ENCODE measurements around the gene CCNB2. TPM values are rescaled to one million over a fixed set of nuclear protein-coding genes. Genes with fewer than 3 reads are reported as not detected.
A peak's percentile ranks its signal among the peaks of the same experiment; 100 is the strongest.
"Not testable (repeated sequence)": the region's sequence is repeated elsewhere in the genome, so short reads cannot be mapped to it uniquely, and the experiment has no call there.

The CCNB2 gene
- total and polyA plus RNA-seq, 9 of the 15 experiments (the other 6 are each of a cell fraction or from before 2014, with no cell fraction given), result 84.8 to 266 (median 124) TPM

GRCh38 chr15:59143281-59143680, 38.3 kb downstream of the CCNB2 start:
- H3K4me1 ChIP-seq (replicated peaks in 1 of 2; ENCODE audit: control insufficient read depth in 2 of 2, insufficient read depth in 2 of 2, low read length in 2 of 2), result no peaks in the 10 kb centered on the region; a peak in 1 of 5 replicates
- H3K4me3 ChIP-seq, result no peak overlapping the region
- H3K9ac ChIP-seq (ENCODE audit: insufficient read depth in 1 of 2, low read depth in 2 of 2, low read length in 2 of 2), result no peak overlapping the region
- peaks cover 22% of the 10 kb centered on the region for H3K36me3 ChIP-seq (ENCODE audit: control insufficient read depth, insufficient read depth, low read length)
- 67% methylated on average over 5 of the region's 5 CpGs for WGBS (ENCODE audit: insufficient coverage, low coverage, missing lambda C conversion rate)
- no peaks in the 10 kb centered on the region for H4K20me1 ChIP-seq (replicated peaks; ENCODE audit: control insufficient read depth, insufficient read depth, low read length)
- no peaks in the 10 kb centered on the region for H3K79me2 ChIP-seq (ENCODE audit: control insufficient read depth, insufficient read depth, low read length)
- no peak for ATAC-seq
- no peaks in the 10 kb centered on the region for H3K9me3 ChIP-seq (replicated peaks; ENCODE audit: control insufficient read depth, insufficient read depth, low read depth, low read length)
- TF ChIP-seq HINFP (tag; conservative IDR thresholded peaks at IDR 0.05; ENCODE audit: low read depth), result no peak
- ChIA-PET POLR2A (interaction anchor here (0.7 kb wide), 1 partner anchor 12 kb away, joined by 3 read pairs; no protein-coding TSS in a partner anchor), CTCF (ENCODE audit: low intra/inter-chr PET ratio) (no interaction called here)
- in situ Hi-C loops (cut with MboI) (no loop called here), intact Hi-C loops (cut with micrococcal nuclease) (no loop called here)
- no peak overlapping the region for H3K27ac ChIP-seq (ENCODE audit: extremely low read depth, low read depth, low read length)
- no peak for FAIRE-seq
- no peak for DNase-seq (ENCODE audit: extremely low read depth in 1 of 4, low spot score in 3 of 4)
- BruUV-seq (replicated peaks), result no TSS peak
- H2AFZ ChIP-seq (ENCODE audit: low read depth, low read length), result no peak overlapping the region
- H3K9me1 ChIP-seq (ENCODE audit: control insufficient read depth, insufficient read depth, low read length), result no peaks in the 10 kb centered on the region
- H3K27me3 ChIP-seq (ENCODE audit: control insufficient read depth in 2 of 2, insufficient read depth in 2 of 2, low read length in 2 of 2), result no peaks in the 10 kb centered on the region
- no peak overlapping the region for H3K4me2 ChIP-seq (ENCODE audit: insufficient read depth, low read length)

DNA sequence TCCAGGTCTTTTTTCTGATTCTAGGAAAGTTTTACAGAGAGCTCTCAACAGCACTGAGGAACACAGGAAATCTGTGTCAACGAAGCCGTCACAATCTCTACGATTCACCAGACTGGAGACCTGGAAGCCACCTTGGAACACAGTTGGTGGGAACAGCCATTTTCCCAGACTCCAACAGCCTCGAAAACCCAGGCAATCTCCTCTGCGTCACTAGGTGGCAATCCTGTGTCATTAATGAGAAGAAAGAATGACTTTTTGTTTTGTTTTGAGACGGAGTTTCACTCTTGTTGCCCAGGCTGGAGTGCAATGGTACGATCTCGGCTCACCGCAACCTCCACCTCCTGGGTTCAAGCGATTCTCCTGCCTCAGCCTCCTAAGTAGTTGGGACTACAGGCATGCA, 39.6 kb downstream of the CCNB2 start:
- H3K4me3 ChIP-seq; H2AFZ ChIP-seq (ENCODE audit: low read depth, low read length); H4K20me1 ChIP-seq (replicated peaks; ENCODE audit: control insufficient read depth, insufficient read depth, low read length); FAIRE-seq; H3K79me2 ChIP-seq (ENCODE audit: control insufficient read depth, insufficient read depth, low read length); in situ Hi-C loops (cut with MboI); H3K27ac ChIP-seq (ENCODE audit: extremely low read depth, low read depth, low read length); H3K4me1 ChIP-seq (replicated peaks in 1 of 2; ENCODE audit: control insufficient read depth in 2 of 2, insufficient read depth in 2 of 2, low read length in 2 of 2); H3K27me3 ChIP-seq (ENCODE audit: control insufficient read depth in 2 of 2, insufficient read depth in 2 of 2, low read length in 2 of 2); H3K9ac ChIP-seq (ENCODE audit: insufficient read depth in 1 of 2, low read depth in 2 of 2, low read length in 2 of 2); DNase-seq (ENCODE audit: extremely low read depth in 1 of 4, low spot score in 3 of 4); H3K9me1 ChIP-seq (ENCODE audit: control insufficient read depth, insufficient read depth, low read length); ATAC-seq; H3K36me3 ChIP-seq (ENCODE audit: control insufficient read depth, insufficient read depth, low read length); intact Hi-C loops (cut with micrococcal nuclease); H3K9me3 ChIP-seq (replicated peaks; ENCODE audit: control insufficient read depth, insufficient read depth, low read depth, low read length); POLR2A ChIA-PET; H3K4me2 ChIP-seq (ENCODE audit: insufficient read depth, low read length); BruUV-seq (replicated peaks): not testable (repeated sequence)
- TF ChIP-seq CTCF (IDR thresholded peaks at IDR 0.05 in 2 of 3, conservative IDR thresholded peaks at IDR 0.05 in 1 of 3; ENCODE audit: insufficient read depth in 2 of 3, low read depth in 1 of 3, low read length in 3 of 3), result peak in 2 of 3 experiments; percentile 9 to 35; a peak in 2 of 6 replicates
- CTCF ChIA-PET (ENCODE audit: low intra/inter-chr PET ratio), result interaction anchor here (1.2 kb wide), 1 partner anchor 348 kb away, joined by 3 read pairs; no protein-coding TSS in a partner anchor
- 71% methylated on average over 7 of the region's 10 CpGs for WGBS (ENCODE audit: insufficient coverage, low coverage, missing lambda C conversion rate)
